ENCODE results near the gene BRD3OS. TPM values are rescaled to one million over a fixed set of nuclear protein-coding genes. Genes with fewer than 3 reads are reported as not detected.
A peak's percentile ranks its signal among the peaks of the same experiment; 100 is the strongest.

Gene BRD3OS
- total RNA-seq, 1 experiment from 2014 or later: 20.1 TPM

DNA sequence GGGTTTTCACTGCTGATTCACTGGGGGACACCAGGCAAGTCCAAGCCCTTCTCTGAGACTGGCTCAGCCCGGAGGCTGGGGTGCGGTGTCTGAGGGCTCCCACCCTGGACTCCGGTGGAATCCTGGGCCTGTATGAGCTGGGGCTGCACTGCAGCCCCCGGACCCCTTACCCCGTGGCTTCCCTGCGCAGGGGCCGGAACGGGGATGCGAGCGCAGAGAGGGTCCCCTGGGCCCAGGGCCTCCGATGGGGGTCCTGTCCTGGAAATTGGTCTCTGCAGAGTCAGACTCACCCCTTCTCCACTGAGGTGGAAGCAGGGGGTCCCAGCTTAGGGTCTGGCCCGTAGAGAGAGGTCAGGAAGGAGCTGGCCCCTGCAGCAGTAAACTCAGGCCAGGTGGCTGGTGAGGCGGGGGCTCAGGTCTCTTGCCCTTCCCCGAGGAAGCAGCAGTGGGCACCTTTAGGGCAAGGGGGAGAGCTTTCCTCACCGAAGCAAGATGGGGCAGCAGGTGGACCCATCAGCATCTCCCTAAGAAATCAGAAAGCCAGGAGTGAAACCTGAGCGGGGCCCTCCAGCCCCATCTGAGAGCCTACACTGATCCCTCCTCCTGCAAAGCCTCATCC lies 31.5 kb upstream of the BRD3OS start:
- H3K27me3 ChIP-seq: no peaks in the 10 kb centered on the region
- peak overlapping the region; percentile 83 for H3K27ac ChIP-seq
- peaks cover 24% of the 10 kb centered on the region for H3K4me1 ChIP-seq
- peak overlapping the region; percentile 85 for H3K4me3 ChIP-seq
- H3K36me3 ChIP-seq: no peaks in the 10 kb centered on the region
- H3K9me3 ChIP-seq (replicated peaks): no peaks in the 10 kb centered on the region
- no peak for DNase-seq

DNA sequence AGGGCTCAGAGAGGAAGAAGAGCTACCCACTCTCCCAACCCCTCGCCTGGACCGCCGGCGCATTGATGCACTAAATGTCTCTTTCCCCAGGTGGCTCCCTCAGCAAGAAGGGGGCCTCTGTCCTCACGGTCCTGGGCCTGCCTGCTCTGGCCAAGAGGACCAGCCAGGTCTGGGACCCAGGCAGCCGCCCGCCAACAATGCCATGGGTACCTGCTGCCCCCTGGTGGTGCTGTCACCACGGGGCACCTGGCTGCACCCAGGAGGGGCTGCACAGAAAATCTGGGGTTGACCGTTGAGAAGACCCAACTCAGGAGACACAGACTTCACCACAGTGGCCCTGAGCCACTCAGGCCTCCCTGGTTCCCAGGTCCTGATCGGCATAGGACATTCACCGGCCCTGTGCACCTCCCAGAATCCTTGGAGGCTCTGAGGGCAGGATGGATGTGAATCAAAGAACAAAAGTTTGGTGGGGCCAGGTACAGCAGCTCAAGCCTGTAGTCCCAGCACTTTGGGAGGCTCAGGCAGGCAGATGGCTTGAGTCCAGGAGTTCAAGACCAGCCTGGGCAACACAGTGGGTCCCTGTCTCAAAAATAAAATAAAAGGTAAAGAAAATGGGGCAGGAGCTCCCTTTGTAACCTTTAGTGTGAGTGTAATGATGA lies 30.8 kb upstream of the BRD3OS start:
- Histone ChIP-seq H3K36me3 (no peaks in the 10 kb centered on the region), H3K27ac (0 out of 2 replicates have a peak overlapping the region, but pooled peaks have one; percentile 3), H3K4me1 (peaks cover 31% of the 10 kb centered on the region), H3K4me3 (no peak overlapping the region), H3K27me3 (no peaks in the 10 kb centered on the region), H3K9me3 (replicated peaks) (no peaks in the 10 kb centered on the region)
- peak; percentile 85 to 93 for DNase-seq

DNA sequence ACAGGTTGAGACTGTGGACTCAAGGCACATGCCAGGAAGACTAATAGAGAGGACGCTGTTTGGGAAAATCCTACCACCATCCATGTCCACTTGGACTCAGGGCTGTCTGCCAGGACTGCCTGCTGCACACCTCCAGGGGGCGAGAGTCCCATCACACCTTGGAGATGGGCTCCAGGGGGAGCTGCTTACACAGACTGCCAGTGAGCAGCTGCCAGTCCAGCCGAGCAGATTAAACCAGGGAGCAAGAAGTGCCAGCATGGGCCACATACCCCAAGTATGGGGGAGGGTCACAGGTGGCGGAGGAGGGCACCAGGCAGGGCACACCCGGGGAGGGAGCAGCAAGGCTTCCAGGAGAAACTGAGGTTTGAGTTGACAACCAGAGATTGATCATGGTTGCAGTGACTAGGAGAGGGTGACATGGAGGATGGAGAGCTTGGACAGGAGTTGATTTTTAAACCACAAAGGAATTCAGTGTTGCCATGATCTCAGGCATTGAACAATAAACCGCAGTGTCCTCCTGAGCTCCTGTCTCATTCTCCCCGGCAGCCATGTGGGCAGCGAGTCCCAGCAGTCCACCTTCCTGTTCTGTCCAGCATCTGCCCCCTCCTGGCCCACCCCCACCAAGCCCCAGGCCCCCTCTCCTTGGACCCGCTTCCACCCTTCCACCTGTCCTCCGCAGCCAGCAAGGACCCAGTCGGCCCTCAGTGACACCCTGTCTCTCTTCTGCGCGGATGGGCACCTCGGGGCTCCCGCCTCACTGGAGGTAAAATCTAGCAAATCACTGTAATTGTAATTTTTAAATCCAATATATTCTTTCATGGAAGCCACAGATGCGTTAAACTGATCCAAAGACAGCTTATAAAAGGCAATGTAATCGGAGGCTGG lies 30.0 kb upstream of the BRD3OS start:
- Histone ChIP-seq H3K4me1 (peaks cover 38% of the 10 kb centered on the region), H3K27ac (0 out of 2 replicates have a peak overlapping the region, but pooled peaks have one; percentile 3), H3K36me3 (no peaks in the 10 kb centered on the region), H3K27me3 (no peaks in the 10 kb centered on the region), H3K9me3 (replicated peaks) (no peaks in the 10 kb centered on the region), H3K4me3 (no peak overlapping the region)
- peak; percentile 78 for DNase-seq

DNA sequence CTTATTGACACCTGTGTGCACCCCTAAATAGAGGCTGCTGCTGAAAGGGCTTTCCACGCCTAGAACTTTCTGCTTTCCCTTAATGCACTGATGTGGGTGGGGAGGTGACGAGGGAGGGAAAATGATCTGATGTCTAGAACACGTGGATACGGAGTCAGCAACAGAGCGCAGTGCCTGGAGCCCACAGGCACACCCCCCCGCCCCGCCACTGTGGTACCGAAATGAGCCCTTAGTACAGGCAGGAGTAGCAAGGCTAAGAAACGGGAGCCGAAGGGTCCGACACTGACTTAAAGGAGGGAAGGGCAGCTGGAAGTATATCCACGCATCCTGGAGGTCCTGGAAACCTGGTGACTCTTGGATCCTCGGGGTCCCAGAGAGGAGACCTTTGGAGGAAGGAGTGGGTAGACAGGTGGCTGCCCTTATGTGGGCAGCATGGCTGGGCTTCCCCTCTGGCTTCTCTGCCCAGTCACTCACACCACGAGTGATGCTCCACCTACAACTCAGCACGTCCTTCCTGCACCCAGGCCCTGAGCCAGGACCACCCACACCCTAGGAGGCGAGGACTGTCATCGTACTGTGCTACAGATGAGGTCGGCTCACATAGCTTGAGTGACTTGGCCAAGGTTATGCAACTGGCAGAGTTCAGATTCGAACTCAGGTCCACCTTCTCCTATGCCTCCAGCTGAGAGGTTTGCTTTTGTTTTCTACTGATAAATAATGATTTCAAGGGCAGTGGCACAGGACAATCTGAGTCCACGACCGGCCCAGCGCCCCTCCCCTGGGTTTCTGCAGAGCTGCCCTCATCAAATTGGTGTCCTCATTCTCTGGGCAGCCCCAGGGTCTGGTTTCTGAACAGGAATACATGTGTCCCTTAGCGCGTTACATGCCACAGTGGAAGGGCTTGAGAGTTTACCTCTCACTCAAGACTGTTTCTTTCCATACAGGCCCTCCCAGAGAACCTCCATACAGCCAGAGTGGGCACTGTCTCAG lies 28.5 kb upstream of the BRD3OS start:
- Histone ChIP-seq H3K27ac (no peak overlapping the region), H3K4me1 (peaks cover 39% of the 10 kb centered on the region), H3K9me3 (replicated peaks) (no peaks in the 10 kb centered on the region), H3K36me3 (no peaks in the 10 kb centered on the region), H3K4me3 (no peak overlapping the region), H3K27me3 (no peaks in the 10 kb centered on the region)
- no peak for DNase-seq

DNA sequence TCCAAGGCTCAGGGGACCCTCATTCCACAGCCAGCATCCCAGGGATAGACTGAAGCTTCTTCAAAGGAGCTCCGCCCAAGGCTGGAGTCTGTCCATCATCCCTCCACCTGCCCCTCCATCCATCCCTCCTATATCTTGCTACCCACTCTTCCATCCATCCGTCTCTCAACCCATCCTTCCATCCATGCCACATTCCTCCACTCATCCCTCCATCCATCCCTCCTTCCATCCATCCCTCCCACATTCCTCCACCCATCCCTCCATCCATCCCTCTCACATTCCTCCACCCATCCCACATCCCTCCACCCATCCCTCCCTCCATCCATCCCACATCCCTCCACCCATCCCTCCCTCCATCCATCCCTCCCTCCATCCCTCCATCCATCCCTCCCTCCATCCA lies 27.7 kb upstream of the BRD3OS start:
- DNase-seq: no peak
- Histone ChIP-seq H3K9me3 (replicated peaks) (no peaks in the 10 kb centered on the region), H3K36me3 (no peaks in the 10 kb centered on the region), H3K27me3 (no peaks in the 10 kb centered on the region), H3K4me1 (peaks cover 39% of the 10 kb centered on the region), H3K4me3 (no peak overlapping the region), H3K27ac (no peak overlapping the region)

DNA sequence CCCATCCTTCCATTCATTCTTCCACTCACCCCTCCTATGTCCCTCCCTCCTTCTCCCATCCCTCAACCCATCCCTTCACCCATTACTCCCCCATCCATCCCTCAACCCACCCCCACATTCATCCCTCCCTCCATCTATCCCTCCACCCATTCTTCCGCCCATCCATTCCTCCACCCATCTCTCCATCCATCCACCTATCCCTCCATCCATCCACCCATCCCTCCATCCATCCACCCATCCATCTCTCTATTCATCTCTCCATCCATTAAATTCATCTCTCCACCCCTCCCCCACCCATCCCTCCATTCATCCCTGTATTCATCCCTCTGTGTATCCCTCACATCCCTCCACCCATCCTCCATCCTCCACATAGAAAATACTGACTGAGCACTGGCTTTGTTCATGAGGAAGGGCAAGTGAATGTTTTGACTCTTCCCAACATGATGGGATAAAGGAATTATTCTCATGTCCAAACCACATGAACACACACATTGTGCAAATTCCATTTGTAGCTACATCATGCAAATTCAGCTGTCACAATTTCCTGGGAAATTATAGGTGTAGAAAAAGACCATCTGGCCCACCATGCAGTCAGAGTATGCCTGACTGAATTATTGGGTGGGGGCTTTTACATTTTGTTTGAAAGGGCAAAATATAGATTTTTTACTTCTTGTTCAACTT lies 26.2 kb upstream of the BRD3OS start:
- H3K27me3 ChIP-seq: no peaks in the 10 kb centered on the region
- H3K9me3 ChIP-seq (replicated peaks): no peaks in the 10 kb centered on the region
- H3K4me3 ChIP-seq: no peak overlapping the region
- H3K4me1 ChIP-seq: peaks cover 33% of the 10 kb centered on the region
- no peaks in the 10 kb centered on the region for H3K36me3 ChIP-seq
- H3K27ac ChIP-seq: peak overlapping the region; percentile 95
- peak; percentile 45 to 73 for DNase-seq

DNA sequence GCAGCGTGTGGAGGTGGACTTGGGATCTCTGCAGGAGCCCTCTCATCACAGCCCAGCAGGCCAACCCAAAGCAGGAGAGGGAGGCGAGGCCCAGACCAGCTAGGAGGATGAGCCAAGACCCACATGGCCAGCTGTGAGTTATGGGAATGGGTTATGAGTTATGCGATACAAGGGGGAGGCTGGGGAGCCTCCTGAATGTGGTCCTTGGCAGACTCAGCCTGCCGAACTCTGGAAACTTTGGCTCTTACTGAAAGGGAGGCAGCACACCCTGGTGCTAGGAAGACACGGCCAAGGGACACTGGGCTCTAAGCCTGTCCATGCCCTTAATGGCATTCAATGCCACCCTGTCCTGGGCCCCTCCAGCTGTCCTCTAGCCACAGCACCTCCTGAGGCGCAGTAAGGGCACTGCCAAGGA lies 25.4 kb upstream of the BRD3OS start:
- Histone ChIP-seq H3K27ac (peak overlapping the region; percentile 95), H3K36me3 (no peaks in the 10 kb centered on the region), H3K9me3 (replicated peaks) (no peaks in the 10 kb centered on the region), H3K4me3 (no peak overlapping the region), H3K4me1 (peaks cover 26% of the 10 kb centered on the region), H3K27me3 (no peaks in the 10 kb centered on the region)
- peak; percentile 70 to 72 for DNase-seq

DNA sequence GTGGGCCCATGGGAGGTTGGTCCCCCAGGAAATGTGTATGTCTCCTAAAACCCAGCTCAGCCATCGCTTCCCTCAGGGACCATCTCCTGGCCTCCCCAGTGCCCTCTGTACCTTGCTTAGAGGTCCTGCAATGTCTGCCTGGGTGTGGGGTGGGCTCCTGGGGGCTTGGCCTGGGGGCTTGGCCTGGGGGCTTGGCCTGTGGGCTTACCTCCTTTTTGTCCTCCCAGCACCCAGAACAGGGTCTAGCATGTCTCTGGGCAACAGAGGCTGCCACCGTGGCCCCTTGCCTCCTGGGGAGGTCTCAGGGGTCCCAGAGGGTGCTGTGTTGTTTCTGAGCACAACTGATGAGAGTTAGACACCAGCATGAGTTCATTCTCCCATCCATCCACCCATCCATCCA lies 22.5 kb upstream of the BRD3OS start:
- no peak overlapping the region for H3K27ac ChIP-seq
- no peak for DNase-seq
- H3K27me3 ChIP-seq: no peaks in the 10 kb centered on the region
- H3K9me3 ChIP-seq (replicated peaks): no peaks in the 10 kb centered on the region
- no peak overlapping the region for H3K4me3 ChIP-seq
- H3K36me3 ChIP-seq: no peaks in the 10 kb centered on the region
- H3K4me1 ChIP-seq: peaks cover 32% of the 10 kb centered on the region

DNA sequence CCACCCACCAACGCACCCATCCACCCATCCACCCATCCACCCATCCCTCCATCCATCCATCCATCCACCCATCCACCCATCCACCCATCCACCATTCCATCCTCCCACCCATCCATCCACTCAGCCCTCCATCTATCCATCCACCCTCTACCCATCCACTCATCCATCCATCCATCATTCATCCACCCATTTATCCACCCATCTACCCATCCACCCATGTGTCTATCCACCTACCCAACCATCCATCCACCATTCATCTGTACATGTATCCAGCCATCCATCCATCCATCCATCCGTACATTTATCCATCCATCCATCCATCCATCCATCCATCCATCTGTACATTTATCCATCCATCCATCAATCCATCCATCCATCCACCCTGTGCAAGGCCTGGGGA lies 22.0 kb upstream of the BRD3OS start:
- no peaks in the 10 kb centered on the region for H3K9me3 ChIP-seq (replicated peaks)
- DNase-seq: no peak
- peaks cover 32% of the 10 kb centered on the region for H3K4me1 ChIP-seq
- H3K27ac ChIP-seq: no peak overlapping the region
- no peaks in the 10 kb centered on the region for H3K27me3 ChIP-seq
- H3K36me3 ChIP-seq: no peaks in the 10 kb centered on the region
- H3K4me3 ChIP-seq: no peak overlapping the region

DNA sequence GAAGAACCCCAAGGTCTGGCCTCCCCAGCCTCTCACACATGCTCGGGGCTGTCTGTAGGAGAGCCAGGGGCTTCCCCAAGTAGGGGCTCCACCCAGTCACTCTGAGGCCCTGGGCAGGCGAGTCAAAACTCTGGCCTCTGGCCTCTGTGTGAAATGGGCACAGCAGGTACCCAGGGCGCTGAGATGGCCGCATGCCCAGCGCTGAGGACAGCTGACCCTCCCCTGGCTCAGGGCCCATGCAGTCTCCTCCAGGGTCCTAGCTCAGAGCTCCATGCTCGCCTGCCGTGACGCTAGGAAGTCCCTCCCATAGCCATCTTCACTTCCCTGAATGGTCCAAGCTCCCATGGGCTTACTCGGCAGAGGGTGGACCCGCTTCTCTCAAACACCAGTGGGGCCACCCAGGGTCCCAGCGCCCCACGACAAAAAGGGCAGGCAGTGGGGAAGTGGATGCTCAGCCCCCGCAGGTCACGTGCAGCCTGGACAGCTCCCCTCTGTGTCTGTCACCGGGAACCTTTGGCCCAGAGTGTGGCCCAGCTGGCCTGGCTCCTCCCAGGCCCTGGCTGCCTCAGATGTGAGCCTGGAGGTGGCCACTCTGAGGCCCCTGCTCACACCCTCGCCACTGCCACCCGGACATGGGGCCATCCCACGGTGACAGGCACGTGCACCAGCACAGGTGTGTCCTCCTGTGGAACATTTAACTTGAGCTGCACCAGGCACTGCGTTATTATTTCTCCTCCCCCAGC lies 21.0 kb upstream of the BRD3OS start:
- Histone ChIP-seq H3K9me3 (replicated peaks) (no peaks in the 10 kb centered on the region), H3K27ac (no peak overlapping the region), H3K4me3 (no peak overlapping the region), H3K27me3 (no peaks in the 10 kb centered on the region), H3K4me1 (peaks cover 27% of the 10 kb centered on the region), H3K36me3 (no peaks in the 10 kb centered on the region)
- DNase-seq: no peak

DNA sequence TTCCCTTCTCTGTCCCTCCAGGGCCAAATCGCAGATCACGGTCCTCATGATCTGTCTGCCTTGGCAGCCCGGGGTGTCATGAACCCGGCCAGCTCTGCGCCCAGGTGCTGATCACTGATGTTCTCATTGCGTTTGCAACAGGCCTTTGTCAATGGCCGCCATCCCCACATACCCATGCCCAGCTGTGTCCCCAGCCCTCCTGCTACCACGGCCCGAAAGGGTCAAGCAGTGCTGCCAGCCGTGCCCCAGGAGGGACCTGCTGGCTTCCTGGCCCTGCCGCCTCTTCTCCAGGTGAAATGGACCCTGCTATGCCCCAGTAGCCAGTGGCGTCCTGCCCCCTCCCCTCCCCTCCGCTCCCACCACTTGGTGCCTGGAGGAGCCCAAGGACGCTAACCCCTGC lies 20.4 kb upstream of the BRD3OS start:
- Histone ChIP-seq H3K4me3 (no peak overlapping the region), H3K9me3 (replicated peaks) (no peaks in the 10 kb centered on the region), H3K27ac (no peak overlapping the region), H3K27me3 (no peaks in the 10 kb centered on the region), H3K4me1 (peaks cover 24% of the 10 kb centered on the region), H3K36me3 (no peaks in the 10 kb centered on the region)
- DNase-seq: no peak

DNA sequence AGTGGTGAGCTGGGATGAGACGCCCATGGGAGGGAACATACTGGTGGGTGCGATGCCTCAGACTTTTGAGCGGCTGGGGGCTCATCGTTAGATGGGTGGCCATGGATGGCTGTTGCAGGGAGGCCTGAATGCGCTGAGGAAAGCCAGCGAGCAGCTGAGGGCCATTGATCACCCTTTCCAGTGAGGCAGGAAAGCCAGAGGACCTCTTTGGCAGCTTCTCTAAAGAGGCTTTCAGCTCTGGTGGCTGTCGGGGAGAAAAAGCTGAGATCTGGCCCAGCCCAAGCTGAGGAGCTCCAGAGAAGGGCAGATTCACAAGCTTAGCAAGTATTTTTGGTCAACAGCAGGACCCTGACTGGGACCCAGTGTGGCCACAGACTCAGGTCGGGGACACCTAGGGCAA lies 19.9 kb upstream of the BRD3OS start:
- Histone ChIP-seq H3K27ac (no peak overlapping the region), H3K4me1 (peaks cover 21% of the 10 kb centered on the region), H3K36me3 (no peaks in the 10 kb centered on the region), H3K9me3 (replicated peaks) (no peaks in the 10 kb centered on the region), H3K27me3 (no peaks in the 10 kb centered on the region), H3K4me3 (no peak overlapping the region)
- DNase-seq: no peak

DNA sequence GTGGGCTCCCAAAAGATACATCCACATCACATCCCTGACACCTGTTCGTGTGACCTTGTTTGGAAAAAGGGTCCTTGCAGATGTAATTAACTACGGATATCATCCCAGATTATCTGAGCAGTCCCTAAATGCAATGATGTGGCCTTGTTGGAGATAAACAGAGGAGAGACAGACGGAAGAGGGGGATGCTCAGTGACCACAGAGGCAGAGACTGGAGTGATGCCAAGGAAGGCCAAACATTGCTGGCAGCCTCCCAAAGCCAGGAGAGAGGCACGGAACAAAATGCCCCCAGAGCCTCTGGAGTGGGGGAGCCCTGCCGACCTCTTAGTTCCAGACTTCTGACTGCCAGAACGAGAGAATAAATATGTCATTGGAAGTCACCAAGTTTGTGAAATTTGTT lies 18.1 kb upstream of the BRD3OS start:
- H3K4me1 ChIP-seq: peaks cover 24% of the 10 kb centered on the region
- no peaks in the 10 kb centered on the region for H3K36me3 ChIP-seq
- DNase-seq: peak; percentile 85 to 92
- no peaks in the 10 kb centered on the region for H3K27me3 ChIP-seq
- 0 out of 2 replicates have a peak, but pooled peaks cover 3% of the 10 kb centered on the region for H3K9me3 ChIP-seq (replicated peaks)
- no peak overlapping the region for H3K4me3 ChIP-seq
- peak overlapping the region; percentile 5; the same call in 1 of the 2 replicates for H3K27ac ChIP-seq
